ENCODE measurements around the gene S100A6.
"Not testable (repeated sequence)": the region's sequence is repeated elsewhere in the genome, so short reads cannot be mapped to it uniquely, and the experiment has no call there.

The S100A6 gene

DNA sequence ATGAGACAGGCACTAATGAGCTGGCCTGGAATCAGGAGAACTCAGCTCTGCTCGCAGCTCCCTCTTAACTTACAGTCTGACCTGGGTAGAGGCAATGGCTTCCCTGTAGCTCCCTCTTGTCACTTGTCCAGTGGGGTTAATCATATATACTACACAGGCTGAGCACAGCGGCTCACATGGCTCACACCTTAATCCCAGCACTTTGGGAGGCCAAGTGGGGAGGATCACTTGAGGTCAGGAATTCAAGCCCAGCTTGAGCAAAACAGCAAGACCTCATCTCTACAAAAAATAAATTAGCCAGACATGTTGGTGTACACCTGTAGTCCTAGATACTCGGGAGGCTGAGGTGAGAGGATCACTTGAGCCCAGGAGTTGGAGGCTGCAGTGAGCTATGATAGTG, 4.2 kb downstream of the S100A6 start:
- DNase-seq (ENCODE audit: low read depth), result no peak

DNA sequence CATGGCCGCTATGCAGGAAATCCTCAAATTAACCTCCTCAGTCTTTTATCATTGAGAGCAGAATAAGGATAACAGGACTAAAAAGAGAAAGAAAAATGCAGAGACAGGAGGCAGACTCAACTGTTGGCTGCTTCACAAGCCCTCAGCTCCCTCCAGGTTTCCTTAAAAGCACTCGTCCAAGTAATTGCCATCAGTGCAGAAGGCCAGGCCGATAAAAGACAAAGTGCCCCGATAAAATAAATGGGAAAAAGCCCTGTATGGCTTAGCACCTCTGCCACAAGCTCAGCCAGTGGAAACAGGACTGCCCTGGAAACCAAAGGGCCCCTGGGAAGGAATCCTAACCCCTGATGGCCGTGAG, 8.1 kb downstream of the S100A6 start:
- DNase-seq (ENCODE audit: low read depth), result no peak

DNA sequence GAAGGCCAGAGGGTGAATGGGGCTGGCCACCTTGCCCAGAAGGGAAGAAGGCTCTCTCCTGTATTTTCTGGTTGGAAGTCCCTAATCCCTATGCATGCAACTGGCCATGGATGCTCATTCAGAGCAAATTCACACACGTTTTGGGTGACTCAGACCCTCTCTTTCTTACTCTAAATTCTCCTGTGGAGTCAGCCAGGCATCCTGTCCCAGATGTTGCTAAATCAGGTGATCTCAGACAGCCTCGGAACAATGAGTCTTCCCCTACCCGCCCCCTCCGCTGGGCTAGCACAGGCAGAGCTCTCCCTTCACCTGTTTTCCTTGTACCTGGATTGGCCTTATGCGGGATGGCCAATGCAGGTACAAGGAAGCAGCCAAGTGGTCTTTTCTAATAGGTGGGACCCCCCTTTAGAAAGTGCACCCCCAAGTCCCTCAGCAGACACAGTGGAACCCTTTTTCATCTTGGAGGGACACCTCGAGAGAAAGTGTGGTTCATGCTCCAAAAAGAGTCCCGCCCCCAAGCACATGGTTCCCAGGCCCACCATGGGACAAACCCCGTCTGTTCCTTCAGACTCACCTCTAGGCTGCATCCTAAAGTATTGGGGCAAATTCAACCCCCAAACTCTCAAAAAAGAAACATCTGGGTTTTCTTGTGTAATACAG, 8.6 kb downstream of the S100A6 start:
- DNase-seq (ENCODE audit: low read depth), result no peak

DNA sequence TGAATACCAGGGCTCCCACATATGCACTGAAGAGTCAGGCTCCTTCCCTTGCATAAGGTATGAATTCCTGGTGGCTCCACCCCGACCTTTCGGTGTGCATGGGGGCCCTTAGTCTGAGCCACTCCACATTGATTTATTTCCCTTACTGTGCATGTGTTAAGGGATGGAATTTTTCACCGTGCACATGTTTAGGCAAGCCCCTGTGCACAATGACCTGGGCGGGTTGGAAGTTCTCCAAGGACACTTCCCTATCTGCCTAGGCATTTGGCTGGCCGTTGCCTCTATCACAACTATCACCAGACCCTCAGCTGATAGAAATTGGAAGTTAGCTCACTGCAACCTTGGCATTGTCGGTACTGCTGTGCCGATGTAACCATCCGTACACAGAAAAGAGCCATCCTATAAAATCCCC, 9.7 kb downstream of the S100A6 start:
- no peak for DNase-seq (ENCODE audit: low read depth)

DNA sequence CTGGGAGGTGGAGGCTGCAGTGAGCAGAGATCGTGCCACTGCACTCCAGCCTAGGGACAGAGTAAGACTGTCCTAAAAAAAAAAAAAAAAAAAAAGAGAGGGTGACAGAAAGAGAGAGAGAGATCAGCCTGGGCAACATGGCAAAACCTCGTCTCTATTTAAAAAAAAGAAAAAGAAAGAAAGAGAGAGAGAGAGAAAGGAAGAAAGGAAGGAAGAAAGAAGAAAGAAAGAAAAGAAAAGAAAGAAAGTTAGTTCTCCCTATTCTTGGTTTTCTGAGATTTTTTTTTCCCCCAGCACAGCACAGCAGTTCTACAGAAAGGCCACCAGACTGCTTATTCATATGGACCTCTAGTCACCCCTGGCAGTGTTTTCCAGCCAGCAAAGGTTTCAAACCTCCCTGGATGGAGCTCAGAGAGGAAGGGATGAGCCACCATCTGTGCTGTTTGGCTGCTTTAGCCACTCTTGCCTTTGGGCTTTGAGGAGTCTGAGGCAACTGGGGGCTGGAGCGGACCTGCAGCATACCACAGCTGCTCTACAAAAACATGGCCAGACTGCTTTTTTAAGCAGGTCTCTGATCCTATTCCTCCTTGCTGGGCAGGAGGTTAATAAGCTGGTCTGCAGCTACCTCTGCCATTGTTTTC, 10.6 kb downstream of the S100A6 start:
- DNase-seq (ENCODE audit: low read depth), result no peak

DNA sequence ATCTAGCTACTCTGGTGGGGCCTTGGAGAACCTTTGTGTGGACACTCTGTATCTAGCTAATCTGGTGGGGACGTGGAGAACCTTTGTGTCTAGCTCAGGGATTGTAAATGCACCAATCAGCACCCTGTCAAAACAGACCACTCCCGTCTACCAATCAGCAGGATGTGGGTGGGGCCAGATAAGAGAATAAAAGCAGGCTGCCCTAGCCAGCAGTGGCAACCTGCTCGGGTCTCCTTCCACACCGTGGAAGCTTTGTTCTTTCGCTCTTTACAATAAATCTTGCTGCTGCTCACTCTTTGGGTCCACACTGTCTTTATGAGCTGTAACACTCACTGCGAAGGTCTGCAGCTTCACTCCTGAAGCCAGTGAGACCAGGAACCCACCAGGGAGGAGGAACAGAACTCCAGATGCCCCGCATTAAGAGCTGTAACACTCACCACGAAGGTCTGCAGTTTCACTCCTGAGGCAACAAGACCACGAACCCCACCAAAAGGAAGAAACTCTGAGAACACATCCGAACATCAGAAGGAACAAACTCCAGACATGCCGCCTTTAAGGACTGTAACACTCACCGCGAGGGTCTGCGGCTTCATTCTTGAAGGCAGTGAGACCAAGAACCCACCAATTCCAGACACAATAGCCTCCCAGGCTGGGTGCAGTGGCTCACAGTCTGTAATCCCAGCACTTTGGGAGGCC, 13.3 kb downstream of the S100A6 start:
- DNase-seq (ENCODE audit: low read depth), result not testable (repeated sequence)

DNA sequence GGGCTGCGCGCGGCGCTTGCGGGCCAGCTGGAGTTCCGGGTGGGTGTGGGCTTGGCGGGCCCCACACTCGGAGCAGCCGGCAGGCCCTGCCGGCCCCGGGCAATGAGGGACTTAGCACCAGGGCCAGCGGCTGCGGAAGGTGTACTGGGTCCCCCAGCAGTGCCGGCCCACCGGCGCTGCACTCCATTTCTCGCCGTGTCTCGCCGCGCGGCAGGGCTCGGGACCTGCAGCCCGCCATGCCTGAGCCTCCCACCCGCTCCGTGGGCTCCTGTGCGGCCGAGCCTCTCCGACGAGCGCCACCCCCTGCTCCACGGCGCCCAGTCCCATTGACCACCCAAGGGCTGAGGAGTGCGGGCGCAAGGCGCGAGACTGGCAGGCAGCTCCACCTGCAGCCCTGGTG, 14.0 kb downstream of the S100A6 start:
- DNase-seq (ENCODE audit: low read depth), result not testable (repeated sequence)

DNA sequence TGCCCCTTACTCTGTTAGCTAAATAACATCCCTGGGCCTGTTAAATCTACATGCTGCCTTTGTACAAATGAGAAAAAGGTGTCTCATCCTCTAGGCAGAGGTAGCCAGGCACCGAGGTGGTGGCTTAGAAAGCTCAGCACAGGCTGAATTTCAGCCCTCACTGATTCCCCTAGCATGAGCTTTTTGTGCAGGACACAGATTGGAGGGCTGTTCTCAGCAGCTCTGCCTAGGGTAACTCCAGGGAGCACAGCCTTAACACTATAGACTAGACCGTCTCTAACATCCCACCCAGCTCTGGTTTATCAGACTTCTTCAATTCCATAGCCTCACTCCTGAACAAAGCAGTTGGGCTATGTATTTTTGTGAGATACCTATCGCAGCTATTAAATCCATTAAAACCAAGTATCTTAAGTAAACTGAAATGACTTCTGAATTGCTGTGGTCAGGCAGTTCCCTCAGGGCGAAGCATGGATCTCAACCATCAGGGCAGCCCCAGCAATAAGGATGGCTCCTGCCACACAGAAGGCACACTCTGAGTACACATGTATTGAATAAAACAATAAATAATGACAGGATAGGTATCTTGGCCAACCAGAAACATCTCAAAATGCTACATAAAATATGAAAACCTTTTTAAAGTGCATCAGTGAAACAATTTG, 14.8 kb downstream of the S100A6 start:
- no peak for DNase-seq (ENCODE audit: low read depth)

DNA sequence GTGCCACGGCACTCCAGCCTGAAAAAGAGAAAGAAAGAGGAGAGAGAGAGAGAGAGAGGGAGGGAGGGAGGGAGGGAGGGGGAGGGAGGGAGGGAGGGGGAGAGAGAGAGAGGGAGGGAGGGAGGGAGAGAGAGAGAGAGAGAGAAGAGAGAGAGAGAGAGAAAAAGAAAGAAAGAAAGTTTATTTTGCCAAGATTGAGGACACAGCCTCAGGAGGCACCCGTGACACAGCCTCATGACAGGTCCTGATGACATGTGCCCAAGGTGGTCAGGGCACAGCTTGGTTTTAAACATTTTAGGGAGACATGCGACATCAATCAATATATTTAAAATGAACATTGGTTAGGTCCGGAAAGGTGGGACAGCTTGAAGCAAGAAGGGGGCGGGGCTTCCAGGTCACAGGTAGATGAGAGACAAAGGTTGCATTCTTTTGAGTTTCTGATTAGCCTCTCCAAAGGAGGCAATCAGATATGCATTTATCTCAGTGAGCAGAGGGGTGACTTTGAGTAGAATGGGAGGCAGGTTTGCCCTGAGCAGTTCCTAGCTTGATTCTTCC, 15.6 kb downstream of the S100A6 start:
- not testable (repeated sequence) for DNase-seq (ENCODE audit: low read depth)

DNA sequence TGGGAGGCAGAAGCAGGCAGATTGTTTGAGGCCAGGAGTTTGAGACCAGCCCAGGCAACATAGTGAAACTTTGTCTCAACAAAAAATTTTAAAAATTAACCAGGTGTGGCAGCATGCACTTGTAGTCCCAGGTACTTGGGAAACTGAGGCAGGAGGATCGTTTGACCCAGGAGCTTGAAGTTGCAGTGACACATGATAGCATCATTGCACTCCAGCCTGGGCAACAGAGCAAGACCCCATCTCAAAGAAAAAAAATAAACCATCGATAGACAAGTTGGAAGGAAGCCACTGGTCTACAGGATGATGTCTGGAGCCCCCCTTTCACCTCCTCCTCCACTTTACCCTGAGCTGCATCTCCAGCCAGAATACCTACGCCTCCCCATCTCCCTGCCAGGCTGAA, 16.5 kb downstream of the S100A6 start:
- no peak for DNase-seq (ENCODE audit: low read depth)

DNA sequence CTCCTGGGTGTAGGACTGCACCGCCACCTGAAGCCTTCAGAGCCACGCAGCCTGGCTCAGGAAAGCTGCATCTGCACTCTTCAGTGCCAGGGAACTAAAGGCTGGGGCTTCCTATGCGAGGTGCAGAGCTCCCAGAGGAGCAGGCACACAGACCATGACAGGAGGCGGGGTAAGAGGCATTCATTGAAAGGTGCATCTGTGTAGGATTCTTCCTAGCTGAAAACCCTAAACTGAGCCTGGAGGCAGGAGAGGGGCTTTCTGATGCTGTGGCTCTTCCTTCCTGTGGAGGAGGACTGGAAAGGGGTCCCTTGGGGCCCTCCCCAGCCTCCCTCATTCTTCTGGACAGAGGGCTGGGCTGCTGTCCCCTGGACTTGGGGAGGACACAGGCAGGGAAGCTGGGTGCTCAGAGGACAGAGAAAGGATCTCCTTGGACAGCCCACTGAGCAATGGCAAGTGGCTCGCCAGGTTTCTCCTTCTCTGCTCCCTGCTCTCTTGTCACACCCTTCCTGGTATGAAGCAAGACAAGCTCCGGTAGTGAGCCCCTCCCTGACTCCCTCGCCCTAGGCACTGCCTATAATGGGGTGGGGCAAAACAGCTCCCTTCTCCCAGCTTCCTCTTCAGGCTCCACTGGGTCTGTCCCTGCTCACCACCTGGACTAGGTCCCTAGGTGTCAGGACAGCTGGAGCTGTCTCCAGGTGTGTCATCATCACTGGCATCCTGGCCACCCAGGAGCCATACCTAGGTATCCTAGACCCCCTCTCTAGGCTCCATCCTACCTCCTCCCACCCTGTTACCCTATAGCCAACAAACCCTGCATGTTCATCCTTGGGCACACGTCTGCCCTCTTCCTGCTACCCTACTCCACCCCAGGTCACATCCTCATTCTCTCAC, 20.0 kb downstream of the S100A6 start:
- no peak for DNase-seq (ENCODE audit: low read depth)

DNA sequence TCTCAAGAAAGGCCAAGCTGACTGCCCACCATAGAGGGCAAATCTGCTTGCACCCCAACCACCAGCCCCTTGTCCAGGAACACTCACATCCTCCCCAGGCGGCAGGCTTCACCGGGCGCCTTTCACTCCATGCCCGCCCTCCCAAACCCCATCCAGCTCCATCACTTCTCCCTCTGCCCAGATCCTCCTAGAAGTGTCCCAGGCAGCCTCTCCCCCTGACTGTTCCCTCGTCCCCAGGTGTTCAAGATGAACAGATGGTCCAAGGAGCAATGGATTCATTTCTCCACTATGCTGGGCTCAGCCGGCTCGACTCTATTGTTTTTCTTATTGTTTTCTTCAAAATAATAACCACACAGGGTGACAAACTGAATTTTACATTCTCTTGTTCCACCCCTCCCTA, 22.1 kb downstream of the S100A6 start:
- no peak for DNase-seq (ENCODE audit: low read depth)

DNA sequence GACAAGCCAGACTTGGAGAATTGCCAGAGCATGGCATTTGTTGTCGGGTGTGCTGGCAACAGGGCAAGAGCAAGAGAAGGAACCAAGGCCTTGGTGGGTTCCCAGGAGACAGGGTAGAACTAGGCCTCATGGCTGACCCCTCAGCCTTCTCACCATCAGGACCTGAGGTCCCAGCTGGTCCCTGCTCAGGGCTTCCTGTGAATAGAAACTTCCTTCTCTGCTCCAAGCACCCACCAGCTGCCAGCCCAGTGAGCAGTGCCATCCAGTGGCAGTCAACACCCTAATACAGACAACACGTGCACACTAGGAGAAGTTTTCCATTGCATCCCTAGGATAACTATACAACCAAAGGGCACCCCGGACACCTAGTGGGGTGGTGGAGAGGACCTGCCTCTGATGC, 22.8 kb downstream of the S100A6 start:
- DNase-seq (ENCODE audit: low read depth), result no peak

DNA sequence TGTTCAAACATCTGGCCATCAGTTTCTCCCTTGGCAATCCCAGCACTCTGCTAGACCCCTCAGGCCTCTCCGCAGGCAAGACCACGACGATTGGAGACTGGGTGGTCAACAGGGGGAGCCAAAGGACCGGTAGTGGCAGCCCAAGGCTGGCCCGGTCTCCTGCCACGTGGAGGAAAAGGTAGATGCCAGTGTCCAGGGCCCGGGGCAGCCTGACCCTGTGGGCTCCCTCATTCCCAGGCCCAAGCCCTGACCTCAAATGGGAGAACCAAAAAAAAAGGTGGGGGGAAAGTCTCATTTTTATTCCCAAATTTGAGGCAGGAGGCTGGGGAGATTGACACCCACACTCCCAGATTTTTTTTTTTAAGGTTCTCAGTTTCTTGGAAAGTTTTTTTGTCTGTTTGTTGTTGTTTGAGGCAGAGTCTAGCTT, 24.8 kb downstream of the S100A6 start:
- DNase-seq (ENCODE audit: low read depth), result peak; percentile 71

DNA sequence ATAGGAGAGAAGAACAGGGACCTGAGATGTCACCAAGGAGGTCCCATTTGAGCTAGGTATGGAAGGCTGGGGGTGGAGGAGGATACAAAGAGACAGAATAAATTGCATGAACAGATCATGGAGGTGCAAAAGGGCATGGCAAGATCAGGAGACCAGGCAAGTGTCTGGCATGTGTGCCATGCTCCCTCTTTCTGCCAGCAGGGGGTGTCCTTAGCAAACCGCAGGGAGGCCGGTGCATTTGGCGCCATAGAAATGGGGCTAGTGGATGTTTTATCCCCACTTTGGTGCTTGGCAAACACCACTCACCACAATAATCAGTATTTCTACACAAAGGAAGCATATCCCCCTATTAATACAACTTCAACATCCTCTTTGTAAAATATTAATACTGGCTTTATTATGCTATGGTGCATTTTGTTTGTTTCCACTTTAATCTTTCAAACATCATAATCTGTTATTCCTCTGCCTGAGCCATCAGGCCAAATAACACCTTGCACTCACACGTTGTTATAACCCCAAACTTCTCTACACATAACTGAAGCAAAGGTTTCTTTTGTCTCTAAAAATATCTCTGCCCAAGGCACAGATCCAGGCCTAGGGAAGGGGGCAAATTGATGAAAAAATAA, 25.9 kb downstream of the S100A6 start:
- DNase-seq (ENCODE audit: low read depth), result no peak

DNA sequence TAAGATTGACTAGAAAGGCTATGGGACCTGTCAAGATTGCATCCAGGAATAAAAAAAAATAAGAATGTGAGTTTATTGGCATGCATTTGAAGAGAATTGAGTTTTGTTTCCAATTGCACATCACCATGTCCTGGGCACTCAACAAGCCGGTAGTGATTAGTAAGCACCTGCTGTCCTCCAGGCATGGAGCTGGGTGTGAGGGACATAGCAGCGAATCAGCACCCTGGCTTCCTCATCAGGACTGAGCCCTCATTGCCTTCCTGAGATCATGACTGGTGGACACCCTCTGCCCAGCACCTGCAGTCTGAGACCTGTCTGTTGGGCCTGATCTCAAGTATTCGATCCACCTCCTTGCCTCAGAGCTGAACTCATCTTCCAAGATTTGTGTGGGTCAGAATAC, 26.8 kb downstream of the S100A6 start:
- DNase-seq (ENCODE audit: low read depth), result no peak

DNA sequence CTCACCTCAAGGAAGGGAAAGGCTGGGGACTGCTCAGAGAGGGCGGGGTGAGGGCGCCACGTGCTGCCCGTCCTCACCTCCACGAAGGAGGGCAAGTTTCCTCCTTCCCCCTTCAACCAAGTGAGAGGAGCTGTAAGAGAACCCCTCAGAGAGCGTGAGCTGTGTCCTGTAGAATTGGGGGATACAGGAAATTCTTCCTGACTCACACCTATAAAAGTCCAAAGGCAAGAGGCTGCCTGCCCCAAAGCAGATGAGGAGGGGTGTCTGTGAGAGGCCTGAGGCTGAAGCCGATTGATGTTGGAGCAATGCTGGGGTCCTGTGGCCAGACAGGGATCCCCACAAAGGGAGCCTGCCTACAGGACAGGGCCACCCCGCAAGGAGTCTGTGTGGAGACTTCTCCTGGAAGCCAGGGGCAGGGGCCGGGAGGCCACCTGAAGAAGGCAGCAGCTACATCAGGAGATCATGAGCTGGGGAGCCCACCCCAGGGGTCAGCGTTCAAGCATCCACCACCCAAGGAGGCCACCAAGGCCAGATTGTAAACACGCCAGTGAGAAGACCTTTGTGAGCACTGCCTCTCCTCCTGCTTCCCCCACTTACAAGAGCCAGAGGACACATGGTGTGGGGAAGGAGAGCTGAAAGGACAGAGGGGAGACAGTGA, 27.7 kb downstream of the S100A6 start:
- DNase-seq (ENCODE audit: low read depth), result no peak

DNA sequence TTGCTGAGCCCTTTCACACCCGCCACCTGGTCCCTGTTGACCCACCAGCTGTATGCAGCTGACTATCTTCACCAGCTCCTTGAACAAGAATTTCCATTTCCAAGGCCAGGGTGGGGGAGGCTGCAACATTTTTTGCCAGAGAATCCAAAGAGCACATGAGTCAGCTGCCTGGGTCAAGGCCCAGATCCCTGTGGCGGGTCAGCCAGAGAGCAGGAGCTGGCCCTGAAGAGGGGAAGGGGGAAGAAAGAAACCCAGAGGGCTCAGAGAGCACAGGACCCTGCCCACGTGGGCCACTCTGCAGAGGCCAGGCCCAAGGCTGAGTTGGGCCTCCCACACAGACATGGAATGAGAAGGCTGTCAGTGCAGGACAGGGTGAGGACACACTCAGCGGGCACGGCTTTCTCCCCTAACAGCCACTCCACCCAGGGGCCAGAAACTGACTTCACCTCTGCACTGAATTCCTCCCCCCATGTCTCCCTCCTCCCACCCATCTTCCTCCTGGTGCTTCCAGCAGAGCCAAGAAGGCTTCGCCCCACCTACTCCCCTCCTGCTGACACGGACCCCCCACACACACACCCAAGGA, 28.9 kb downstream of the S100A6 start:
- DNase-seq (ENCODE audit: low read depth), result peak; percentile 90

DNA sequence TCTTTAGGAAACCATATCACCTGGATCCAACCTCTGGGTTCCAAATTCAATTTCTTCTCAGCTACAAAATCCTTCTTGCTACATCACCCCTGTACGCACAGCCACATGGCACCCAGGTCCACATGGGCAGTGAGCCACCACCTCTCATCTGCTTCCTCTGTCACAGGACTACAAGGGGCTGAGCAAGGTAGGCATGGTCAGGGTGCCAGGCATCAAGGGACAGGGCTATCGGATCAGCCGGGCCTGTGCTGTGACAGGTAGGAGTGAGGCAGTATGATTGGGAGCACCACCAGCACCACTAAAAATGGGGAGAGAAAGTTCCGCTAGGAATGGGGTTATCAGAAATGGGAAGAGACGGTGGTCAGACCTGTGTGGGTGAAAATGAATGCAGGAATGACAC, 29.4 kb downstream of the S100A6 start:
- DNase-seq (ENCODE audit: low read depth), result no peak

DNA sequence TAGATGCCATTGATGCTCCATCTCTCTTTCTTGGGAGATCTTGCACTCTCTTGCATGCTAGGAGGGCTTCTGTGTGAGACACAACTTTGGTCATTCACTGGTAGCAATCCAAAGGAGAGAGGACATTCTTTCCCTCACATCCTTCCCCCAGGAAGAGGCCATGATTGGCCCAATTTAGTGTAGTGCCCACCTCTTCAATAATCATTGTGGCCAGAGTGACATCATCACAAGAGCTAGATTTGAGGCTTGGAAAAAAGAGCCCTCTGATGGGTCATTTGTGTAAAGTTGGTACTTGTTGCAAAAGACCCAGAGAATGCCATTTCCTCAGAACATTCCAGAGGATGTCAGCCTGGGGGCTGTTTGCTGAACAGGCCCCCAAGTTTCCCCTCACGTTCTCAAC, 30.2 kb downstream of the S100A6 start:
- no peak for DNase-seq (ENCODE audit: low read depth)

All from fibroblast of the conjunctiva (primary cell).